Astrocyte (in vitro differentiated cells and primary cell): ENCODE data around the gene MLLT11.
A peak's percentile ranks its signal among the peaks of the same experiment; 100 is the strongest.

Experiments used
- CTCF ChIP-seq: IDR thresholded peaks from 2 replicates; pipeline ENCODE4 v1.5.1; 2011; ENCODE audit warnings: low read depth, mild to moderate bottlenecking, inconsistent platforms, low read length, moderate library complexity; ENCODE audit not compliant: insufficient read depth
- EZH2 ChIP-seq: IDR thresholded peaks from 2 replicates; pipeline ENCODE4 v1.6.1; 2012; ENCODE audit warnings: mild to moderate bottlenecking, low read length, inconsistent platforms; ENCODE audit not compliant: insufficient read depth

- TF ChIP-seq EZH2 = no peak
- peak; percentile 26 for TF ChIP-seq CTCF
These were observed 11.6 kb upstream of the MLLT11 start for GRCh38 chr1:151048645-151049032.
